Jurkat, Clone E6-1 (cell line): ENCODE data around the gene LDLRAP1.

Source experiments
- DNase-seq: peaks from one replicate; pipeline ENCODE4 v3.0.0-alpha.2; 2011; ENCODE audit warnings: low read depth, low spot score
- H3K4me3 ChIP-seq: 2 replicates; pipeline ENCODE4 v1.5.1; 2011; ENCODE audit warnings: mild to moderate bottlenecking, low read length, control low read depth, moderate library complexity

LDLRAP1 gene

GRCh38 chr1:25569597-25570396 lies 26.4 kb downstream of the LDLRAP1 start:
- DNase-seq: no peak
- H3K4me3 ChIP-seq: no peak overlapping the region

- H3K4me3 ChIP-seq: no peak overlapping the region
- DNase-seq: no peak
Observed at GRCh38 chr1:25570798-25571521, 27.6 kb downstream of the LDLRAP1 start.

GRCh38 chr1:25571522-25571970 lies 28.1 kb downstream of the LDLRAP1 start:
- DNase-seq: no peak
- no peak overlapping the region for H3K4me3 ChIP-seq

- no peak overlapping the region for H3K4me3 ChIP-seq
- DNase-seq: no peak
Observed at GRCh38 chr1:25572107-25572506, 28.7 kb downstream of the LDLRAP1 start.

- H3K4me3 ChIP-seq: no peak overlapping the region
- no peak for DNase-seq
Observed at GRCh38 chr1:25572708-25573590, 29.5 kb downstream of the LDLRAP1 start.

GRCh38 chr1:25573591-25573930 lies 30.2 kb downstream of the LDLRAP1 start:
- DNase-seq: no peak
- no peak overlapping the region for H3K4me3 ChIP-seq

GRCh38 chr1:25573961-25574360 lies 30.6 kb downstream of the LDLRAP1 start:
- H3K4me3 ChIP-seq: no peak overlapping the region
- DNase-seq: no peak

GRCh38 chr1:25575191-25575590 lies 31.8 kb downstream of the LDLRAP1 start:
- no peak overlapping the region for H3K4me3 ChIP-seq
- no peak for DNase-seq

GRCh38 chr1:25576459-25577133 lies 33.2 kb downstream of the LDLRAP1 start:
- no peak overlapping the region for H3K4me3 ChIP-seq
- no peak for DNase-seq

GRCh38 chr1:25577134-25577920 lies 33.9 kb downstream of the LDLRAP1 start:
- H3K4me3 ChIP-seq: no peak overlapping the region
- no peak for DNase-seq

- no peak overlapping the region for H3K4me3 ChIP-seq
- DNase-seq: no peak
Observed at GRCh38 chr1:25579292-25580252, 36.2 kb downstream of the LDLRAP1 start.

- H3K4me3 ChIP-seq: no peak overlapping the region
- DNase-seq: no peak
Observed at GRCh38 chr1:25580927-25581326, 37.5 kb downstream of the LDLRAP1 start.

GRCh38 chr1:25581764-25582163 lies 38.4 kb downstream of the LDLRAP1 start:
- DNase-seq: no peak
- no peak overlapping the region for H3K4me3 ChIP-seq

- no peak for DNase-seq
- H3K4me3 ChIP-seq: no peak overlapping the region
Observed at GRCh38 chr1:25583519-25584370, 40.3 kb downstream of the LDLRAP1 start.

- DNase-seq: no peak
- no peak overlapping the region for H3K4me3 ChIP-seq
Observed at GRCh38 chr1:25586181-25586588, 42.8 kb downstream of the LDLRAP1 start.

- no peak for DNase-seq
- H3K4me3 ChIP-seq: no peak overlapping the region
Observed at GRCh38 chr1:25587290-25587689, 43.9 kb downstream of the LDLRAP1 start.
